SK-N-SH (cell line): ENCODE data around the gene TTC21A. TPM values are rescaled to one million over a fixed set of nuclear protein-coding genes. Genes with fewer than 3 reads are reported as not detected.

Source experiments
- CTCF ChIA-PET: fragments of 300-600, 350-600 bp; formaldehyde crosslinking; extraction: SDS; loops from one replicate; lab custom pipeline; 2021; lab: Yijun Ruan, JAX
- POLR2A ChIA-PET: fragments of 350-600 bp; sonication (Branson Sonifier 250); formaldehyde crosslinking; extraction: SDS; loops from one replicate; lab custom pipeline; 2020; ENCODE audit warnings: antibody characterized with exemption, inconsistent platforms; lab: Yijun Ruan, JAX
- DNase-seq: peaks from one replicate; pipeline ENCODE4 v3.0.0; 2012
- H2AFZ ChIP-seq: fragments of 200-600 bp; sonication (generic); 2 replicates; pipeline ENCODE4 v1.8.1; 2016; ENCODE audit warnings: antibody characterized with exemption, mild to moderate bottlenecking, low read depth
- H3F3A ChIP-seq: fragments of 200-600 bp; sonication (generic); replicated peaks from 2 replicates; pipeline ENCODE3; 2016; ENCODE audit warnings: antibody characterized with exemption, mild to moderate bottlenecking; ENCODE audit not compliant: insufficient read depth
- H3K27ac ChIP-seq, 2 experiments: fragments of 200-500 bp in 1 of 2; fragments of 200-600 bp in 1 of 2; sonication (Bioruptor generic) in 1 of 2; sonication (generic), shearing (Covaris generic) in 1 of 2; 2 replicates each; pipeline versions ENCODE4 v1.5.1 to v1.6.1; 2014 to 2016; ENCODE audit warnings: low read depth in 2 of 2, inconsistent platforms in 1 of 2, low read length in 1 of 2, mild to moderate bottlenecking in 1 of 2, mixed read lengths in 1 of 2
- H3K27me3 ChIP-seq: fragments of 200-600 bp; sonication (generic), shearing (Covaris generic); 2 replicates; pipeline ENCODE4 v1.6.1; 2016; ENCODE audit warnings: mixed run types; ENCODE audit not compliant: insufficient read depth
- H3K36me3 ChIP-seq, 2 experiments: fragments of 200-500 bp in 1 of 2; fragments of 200-600 bp in 1 of 2; sonication (Bioruptor generic) in 1 of 2; sonication (generic) in 1 of 2; replicated peaks in 1 of 2; 2 replicates each; pipeline versions ENCODE3 to v1.5.1; 2014 to 2016; ENCODE audit warnings: low read length in 1 of 2, mild to moderate bottlenecking in 1 of 2; ENCODE audit not compliant: insufficient read depth in 2 of 2, control insufficient read depth in 1 of 2
- H3K4me1 ChIP-seq, 2 experiments: fragments of 200-500 bp in 1 of 2; fragments of 200-600 bp in 1 of 2; sonication (Bioruptor generic) in 1 of 2; sonication (generic), shearing (Covaris generic) in 1 of 2; 2 replicates each; pipeline versions ENCODE4 v1.5.1 to v1.6.1; 2014 to 2016; ENCODE audit warnings: low read depth in 1 of 2, low read length in 1 of 2, mixed run types in 1 of 2; ENCODE audit not compliant: insufficient read depth in 2 of 2, control insufficient read depth in 1 of 2
- H3K4me2 ChIP-seq: fragments of 200-600 bp; sonication (generic), shearing (Covaris generic); 2 replicates; pipeline ENCODE4 v1.6.1; 2017; ENCODE audit warnings: mixed run types
- H3K4me3 ChIP-seq, 2 experiments: fragments of 200-500 bp in 1 of 2; fragments of 200-600 bp in 1 of 2; sonication (Bioruptor generic) in 1 of 2; sonication (generic), shearing (Covaris generic) in 1 of 2; 2 replicates each; pipeline versions ENCODE4 v1.5.1 to v1.8.1; 2014 to 2016; ENCODE audit warnings: low read depth in 2 of 2, inconsistent platforms in 1 of 2, low read length in 1 of 2, mild to moderate bottlenecking in 1 of 2, mixed read lengths in 1 of 2, moderate library complexity in 1 of 2
- H3K79me2 ChIP-seq: fragments of 200-600 bp; sonication (generic); 2 replicates; pipeline ENCODE4 v1.8.1; 2017; ENCODE audit warnings: mild to moderate bottlenecking; ENCODE audit not compliant: insufficient read depth
- H3K9ac ChIP-seq: fragments of 200-600 bp; sonication (generic); 2 replicates; pipeline ENCODE4 v1.6.1; 2017; ENCODE audit warnings: mixed run types
- H3K9me2 ChIP-seq: fragments of 200-600 bp; sonication (generic); 2 replicates; pipeline ENCODE4 v1.6.1; 2017; ENCODE audit warnings: mixed run types
- H3K9me3 ChIP-seq: fragments of 200-600 bp; sonication (generic); 2 replicates; pipeline ENCODE4 v1.6.1; 2017; ENCODE audit warnings: mixed run types, mild to moderate bottlenecking, moderate library complexity
- H4K20me1 ChIP-seq: fragments of 200-600 bp; sonication (generic); 2 replicates; pipeline ENCODE4 v1.6.1; 2017; ENCODE audit warnings: mild to moderate bottlenecking, mixed run types; ENCODE audit not compliant: insufficient read depth
- EP300 ChIP-seq, 2 experiments: IDR thresholded peaks; 2 replicates each; pipeline versions ENCODE4 v1.4.0 to v1.6.1; 2012; ENCODE audit warnings: borderline replicate concordance in 1 of 2, low read depth in 1 of 2, low read length in 1 of 2
- GATA2 ChIP-seq: sonication (generic); formaldehyde crosslinking; IDR thresholded peaks from 2 replicates; pipeline ENCODE4 v1.5.0; 2020; ENCODE audit warnings: mild to moderate bottlenecking, missing genetic modification reagents
- JUND ChIP-seq: IDR thresholded peaks from 2 replicates; pipeline ENCODE4 v1.4.0; 2012
- MEF2A ChIP-seq: IDR thresholded peaks from 2 replicates; pipeline ENCODE4 v1.4.0; 2012; ENCODE audit warnings: low read depth, borderline replicate concordance
- NFIC ChIP-seq: IDR thresholded peaks from 2 replicates; pipeline ENCODE4 v1.4.0; 2012; ENCODE audit warnings: borderline replicate concordance
- POLR2AphosphoS5 ChIP-seq: IDR thresholded peaks from 2 replicates; pipeline ENCODE4 v1.6.1; 2012; ENCODE audit warnings: low read depth, low read length
- RAD21 ChIP-seq: IDR thresholded peaks from 2 replicates; pipeline ENCODE4 v1.6.1; 2012; ENCODE audit warnings: mild to moderate bottlenecking, low read length
- RCOR1 ChIP-seq: fragments of 150-350 bp; IDR thresholded peaks from 2 replicates; pipeline ENCODE4 v1.6.1; 2017; ENCODE audit warnings: antibody characterized with exemption, low read length
- RFX5 ChIP-seq: IDR thresholded peaks from 2 replicates; pipeline ENCODE4 v1.6.1; 2012; ENCODE audit warnings: mild to moderate bottlenecking, improper control_type of control experiment, low read length
- SIN3A ChIP-seq: IDR thresholded peaks from 2 replicates; pipeline ENCODE4 v1.6.1; 2012; ENCODE audit warnings: low read depth, mild to moderate bottlenecking, low read length, moderate library complexity, borderline replicate concordance
- SMC3 ChIP-seq: IDR thresholded peaks from 2 replicates; pipeline ENCODE4 v1.6.1; 2012; ENCODE audit warnings: low read depth, low read length, improper control_type of control experiment
- TAF1 ChIP-seq: IDR thresholded peaks from 2 replicates; pipeline ENCODE4 v1.6.1; 2012; ENCODE audit warnings: low read depth, mild to moderate bottlenecking, low read length, moderate library complexity, borderline replicate concordance
- TEAD4 ChIP-seq: IDR thresholded peaks from 2 replicates; pipeline ENCODE4 v1.4.0; 2012; ENCODE audit warnings: mild to moderate bottlenecking, borderline replicate concordance; ENCODE audit not compliant: insufficient read depth
- USF1 ChIP-seq: IDR thresholded peaks from 2 replicates; pipeline ENCODE4 v1.4.0; 2012; ENCODE audit warnings: low read depth, borderline replicate concordance
- WGBS: methylation state at CpG from one replicate; pipeline ENCODE4 v1.1.6; 2017; ENCODE audit warnings: low lambda C conversion rate; 5-methylcytosine and 5-hydroxymethylcytosine counted together
- polyA plus RNA-seq, 3 experiments: library from polyadenylated mRNA; depleted of rRNA; stranded (reverse); fragments of >200 nt; gene quantifications; 2 replicates each; pipeline ENCODE4 v1.2.3, GENCODE V29; 2012
- TF ChIP-seq, protein P1 (sequence below): fragments of 200-600 bp; sonication (generic); IDR thresholded peaks from 2 replicates; pipeline ENCODE4 v1.6.1; 2017; ENCODE audit warnings: antibody characterized with exemption, mild to moderate bottlenecking, moderate library complexity

The TTC21A gene
- polyA plus RNA-seq, 1 of the 3 experiments (the other 2 are of a cell fraction), result 3.9 TPM

GRCh38 chr3:39110041-39110639, 2.7 kb downstream of the TTC21A start:
- Histone ChIP-seq H3K4me3 (no peak overlapping the region), H3K4me1 (peaks cover 4 to 18% of the 10 kb centered on the region in 2 experiments; a peak in 2 of 4 replicates), H4K20me1 (peaks cover 14% of the 10 kb centered on the region), H3K79me2 (peaks cover 19% of the 10 kb centered on the region), H3F3A (no peaks in the 10 kb centered on the region), H3K27ac (no peak overlapping the region), H3K27me3 (no peaks in the 10 kb centered on the region), H3K4me2 (no peak overlapping the region), H3K9ac (no peak overlapping the region), H3K9me3 (no peaks in the 10 kb centered on the region), H3K9me2 (no peaks in the 10 kb centered on the region), H2AFZ (no peak overlapping the region), H3K36me3 (peaks cover 0 to 8% of the 10 kb centered on the region in 2 experiments)
- ChIA-PET CTCF (no interaction called here), POLR2A (no interaction called here)
- no peak for DNase-seq
- WGBS, result no CpG with 5 or more reads among the region's 2 CpGs
- no peak for TF ChIP-seq EP300 (IDR thresholded peaks at IDR 0.05; ENCODE audit: borderline replicate concordance in 1 of 2, low read depth in 1 of 2, low read length in 1 of 2)

GRCh38 chr3:39112113-39112512, 4.6 kb downstream of the TTC21A start:
- CTCF ChIA-PET, result interaction anchor here (1.0 to 1.2 kb wide), 2 partner anchors 176 to 179 kb away, joined by 3 read pairs; no protein-coding TSS in a partner anchor
- WGBS, result 85% methylated on average over 2 of the region's 3 CpGs
- no peaks in the 10 kb centered on the region for H3K27me3 ChIP-seq
- H3K79me2 ChIP-seq, result no peaks in the 10 kb centered on the region; the same call in 1 of the 2 replicates
- H3K9ac ChIP-seq, result no peak overlapping the region
- no peaks in the 10 kb centered on the region for H4K20me1 ChIP-seq
- no peak overlapping the region for H3K4me3 ChIP-seq
- POLR2A ChIA-PET, result no interaction called here
- H3F3A ChIP-seq, result no peaks in the 10 kb centered on the region
- H3K4me2 ChIP-seq, result no peak overlapping the region
- H2AFZ ChIP-seq, result no peak overlapping the region
- peaks cover 0 to 8% of the 10 kb centered on the region in 2 experiments for H3K36me3 ChIP-seq
- no peaks in the 10 kb centered on the region for H3K9me3 ChIP-seq
- no peaks in the 10 kb centered on the region for H3K9me2 ChIP-seq
- H3K4me1 ChIP-seq, result peaks cover 0 to 3% of the 10 kb centered on the region in 2 experiments; a peak in 1 of 4 replicates
- no peak for TF ChIP-seq RCOR1
- no peak for TF ChIP-seq POLR2AphosphoS5
- no peak for TF ChIP-seq SIN3A
- no peak for DNase-seq
- H3K27ac ChIP-seq, result no peak overlapping the region

GRCh38 chr3:39112535-39112934, 5.1 kb downstream of the TTC21A start:
- Histone ChIP-seq H3K4me2 (no peak overlapping the region), H2AFZ (no peak overlapping the region), H3F3A (no peaks in the 10 kb centered on the region), H3K36me3 (peaks cover 0 to 8% of the 10 kb centered on the region in 2 experiments), H3K9me2 (no peaks in the 10 kb centered on the region), H3K4me3 (no peak overlapping the region), H3K4me1 (peaks cover 0 to 3% of the 10 kb centered on the region in 2 experiments; a peak in 1 of 4 replicates), H3K9ac (no peak overlapping the region), H3K27me3 (no peaks in the 10 kb centered on the region), H3K27ac (no peak overlapping the region), H3K9me3 (no peaks in the 10 kb centered on the region), H4K20me1 (no peaks in the 10 kb centered on the region), H3K79me2 (no peaks in the 10 kb centered on the region)
- no peak for DNase-seq
- 83% methylated on average over 1 of the region's 2 CpGs for WGBS
- ChIA-PET CTCF (interaction anchor here (1.0 to 1.2 kb wide), 2 partner anchors 176 to 179 kb away, joined by 3 read pairs; no protein-coding TSS in a partner anchor), POLR2A (no interaction called here)
- TF ChIP-seq GATA2 (CRISPR knock-in tag), result no peak
- TF ChIP-seq JUND, result no peak
- no peak for TF ChIP-seq SMC3
- no peak for TF ChIP-seq SIN3A
- TF ChIP-seq TEAD4, result no peak
- TF ChIP-seq, protein P1, sequence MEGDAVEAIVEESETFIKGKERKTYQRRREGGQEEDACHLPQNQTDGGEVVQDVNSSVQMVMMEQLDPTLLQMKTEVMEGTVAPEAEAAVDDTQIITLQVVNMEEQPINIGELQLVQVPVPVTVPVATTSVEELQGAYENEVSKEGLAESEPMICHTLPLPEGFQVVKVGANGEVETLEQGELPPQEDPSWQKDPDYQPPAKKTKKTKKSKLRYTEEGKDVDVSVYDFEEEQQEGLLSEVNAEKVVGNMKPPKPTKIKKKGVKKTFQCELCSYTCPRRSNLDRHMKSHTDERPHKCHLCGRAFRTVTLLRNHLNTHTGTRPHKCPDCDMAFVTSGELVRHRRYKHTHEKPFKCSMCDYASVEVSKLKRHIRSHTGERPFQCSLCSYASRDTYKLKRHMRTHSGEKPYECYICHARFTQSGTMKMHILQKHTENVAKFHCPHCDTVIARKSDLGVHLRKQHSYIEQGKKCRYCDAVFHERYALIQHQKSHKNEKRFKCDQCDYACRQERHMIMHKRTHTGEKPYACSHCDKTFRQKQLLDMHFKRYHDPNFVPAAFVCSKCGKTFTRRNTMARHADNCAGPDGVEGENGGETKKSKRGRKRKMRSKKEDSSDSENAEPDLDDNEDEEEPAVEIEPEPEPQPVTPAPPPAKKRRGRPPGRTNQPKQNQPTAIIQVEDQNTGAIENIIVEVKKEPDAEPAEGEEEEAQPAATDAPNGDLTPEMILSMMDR, result no peak
- no peak for TF ChIP-seq USF1
- TF ChIP-seq RFX5, result no peak
- no peak for TF ChIP-seq MEF2A
- TF ChIP-seq TAF1, result no peak
- no peak for TF ChIP-seq RAD21
- TF ChIP-seq NFIC, result no peak
- TF ChIP-seq RCOR1, result no peak
